ENCODE results near the gene SHB. TPM values are rescaled to one million over a fixed set of nuclear protein-coding genes. Genes with fewer than 3 reads are reported as not detected.

Gene SHB
- total and polyA plus RNA-seq, 11 donors, result 7.8 to 31.4 (median 21.4) TPM

DNA sequence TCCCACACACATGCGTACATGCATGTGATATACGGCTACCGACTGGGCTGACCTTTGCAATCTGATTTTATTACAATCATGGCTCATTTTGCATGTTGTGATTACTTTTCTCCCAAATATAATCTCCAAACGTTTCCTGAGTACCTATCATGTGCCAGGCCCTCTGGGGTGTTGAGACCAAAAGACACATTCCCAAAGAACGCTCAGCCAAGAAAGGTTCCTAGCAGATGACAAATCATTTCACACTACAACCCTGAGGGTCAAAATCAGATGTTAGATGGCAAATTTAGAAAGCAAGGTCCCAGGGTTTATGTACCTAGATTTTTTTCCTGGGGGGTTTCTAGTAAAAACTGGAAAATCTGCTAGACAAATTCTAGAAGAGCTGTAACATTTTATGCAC, 132.7 kb downstream of the SHB start:
- Histone ChIP-seq H3K27ac (peak overlapping the region in 8 of 12 donors; percentile 35 to 74 (median 58)), H3K27me3 (no peaks in the 10 kb centered on the region), H3K36me3 (peaks cover 0 to 3% (median 0%) of the 10 kb centered on the region in 9 donors), H3K9me3 (peaks cover 0 to under 1% (median 0%) of the 10 kb centered on the region in 12 donors), H3K4me1 (peaks cover 9 to 47% (median 40%) of the 10 kb centered on the region in 12 donors), H3K4me3 (no peak overlapping the region)
- intact Hi-C loops (cut with DNase I), result loop anchor here in 2 of 10 donors (5.0 kb wide), 2 partner anchors 51 to 131 kb away; partner anchors contain the start of gene SHB (in 2 of the 2)
- DNase-seq (no peak), ATAC-seq (no peak)
- TF ChIP-seq, protein P1, sequence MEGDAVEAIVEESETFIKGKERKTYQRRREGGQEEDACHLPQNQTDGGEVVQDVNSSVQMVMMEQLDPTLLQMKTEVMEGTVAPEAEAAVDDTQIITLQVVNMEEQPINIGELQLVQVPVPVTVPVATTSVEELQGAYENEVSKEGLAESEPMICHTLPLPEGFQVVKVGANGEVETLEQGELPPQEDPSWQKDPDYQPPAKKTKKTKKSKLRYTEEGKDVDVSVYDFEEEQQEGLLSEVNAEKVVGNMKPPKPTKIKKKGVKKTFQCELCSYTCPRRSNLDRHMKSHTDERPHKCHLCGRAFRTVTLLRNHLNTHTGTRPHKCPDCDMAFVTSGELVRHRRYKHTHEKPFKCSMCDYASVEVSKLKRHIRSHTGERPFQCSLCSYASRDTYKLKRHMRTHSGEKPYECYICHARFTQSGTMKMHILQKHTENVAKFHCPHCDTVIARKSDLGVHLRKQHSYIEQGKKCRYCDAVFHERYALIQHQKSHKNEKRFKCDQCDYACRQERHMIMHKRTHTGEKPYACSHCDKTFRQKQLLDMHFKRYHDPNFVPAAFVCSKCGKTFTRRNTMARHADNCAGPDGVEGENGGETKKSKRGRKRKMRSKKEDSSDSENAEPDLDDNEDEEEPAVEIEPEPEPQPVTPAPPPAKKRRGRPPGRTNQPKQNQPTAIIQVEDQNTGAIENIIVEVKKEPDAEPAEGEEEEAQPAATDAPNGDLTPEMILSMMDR (IDR thresholded peaks at IDR 0.05), result no peak
- no peak for TF ChIP-seq POLR2A (IDR thresholded peaks at IDR 0.05)
- 69 to 78% (median 74%) methylated on average over 5 of the region's 5 CpGs for WGBS, 4 donors

- Histone ChIP-seq H3K9me3 (peaks cover 0 to 9% (median 0%) of the 10 kb centered on the region in 12 donors), H3K27me3 (no peaks in the 10 kb centered on the region), H3K36me3 (no peaks in the 10 kb centered on the region), H3K4me3 (no peak overlapping the region), H3K27ac (no peak overlapping the region), H3K4me1 (peaks cover 9 to 48% (median 38%) of the 10 kb centered on the region in 12 donors)
- DNase-seq (peak in 1 of 5 donors; percentile 51), ATAC-seq (peak in 2 of 4 donors; percentile 50 to 58)
- intact Hi-C loops (cut with DNase I), result loop anchor here in 2 of 10 donors (5.0 kb wide), 2 partner anchors 52 to 132 kb away; partner anchors contain the start of gene SHB (in 2 of the 2)
- TF ChIP-seq, protein P1 (IDR thresholded peaks at IDR 0.05), result no peak
- no peak for TF ChIP-seq POLR2A (IDR thresholded peaks at IDR 0.05)
- 80 to 85% (median 83%) methylated on average over 14 of the region's 14 CpGs for WGBS, 4 donors
Observed at GRCh38 chr9:37935096-37935495, 133.9 kb downstream of the SHB start.

DNA sequence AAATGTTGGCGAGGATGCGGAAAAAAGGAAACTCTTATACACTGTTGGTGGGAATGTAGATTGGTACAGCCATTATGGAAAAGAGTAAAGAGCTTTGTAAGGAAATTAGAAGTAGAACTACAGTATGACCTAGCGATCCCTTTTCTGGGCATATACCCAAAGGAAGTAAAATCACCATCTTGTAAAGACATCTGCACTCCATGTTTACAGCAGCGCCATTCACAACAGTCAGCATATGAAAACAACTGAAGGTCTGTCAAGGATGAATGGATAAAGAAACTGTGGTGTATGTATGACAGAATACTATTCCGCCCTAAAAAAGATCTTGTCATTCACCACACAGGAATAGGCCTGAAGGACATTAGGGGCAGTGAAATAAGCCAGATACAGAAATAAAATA, 137.4 kb downstream of the SHB start:
- Histone ChIP-seq H3K4me3 (no peak overlapping the region), H3K9me3 (peaks cover 0 to 9% (median 0%) of the 10 kb centered on the region in 12 donors), H3K27ac (no peak overlapping the region), H3K4me1 (peaks cover 2 to 42% (median 25%) of the 10 kb centered on the region in 12 donors), H3K27me3 (no peaks in the 10 kb centered on the region), H3K36me3 (no peaks in the 10 kb centered on the region)
- TF ChIP-seq, protein P1 (IDR thresholded peaks at IDR 0.05), result no peak
- TF ChIP-seq POLR2A (IDR thresholded peaks at IDR 0.05), result no peak
- no peak for DNase-seq
- intact Hi-C loops (cut with DNase I), result no loop called here
- ATAC-seq, result no peak
- 78 to 87% (median 83%) methylated on average over 5 of the region's 5 CpGs for WGBS, 4 donors

GRCh38 chr9:37929441-37929895, 139.6 kb downstream of the SHB start:
- 66 to 80% (median 74%) methylated on average over 3 to 11 of the region's 11 CpGs for WGBS, 4 donors
- H3K4me3 ChIP-seq, result no peak overlapping the region
- no peak for TF ChIP-seq POLR2A (IDR thresholded peaks at IDR 0.05)
- TF ChIP-seq, protein P1 (IDR thresholded peaks at IDR 0.05), result no peak
- peak in 3 of 4 donors; percentile 11 to 47 (median 14) for ATAC-seq
- H3K4me1 ChIP-seq, result peaks cover 2 to 42% (median 20%) of the 10 kb centered on the region in 12 donors
- H3K27me3 ChIP-seq, result no peaks in the 10 kb centered on the region
- peaks cover 0 to 9% (median 0%) of the 10 kb centered on the region in 12 donors for H3K9me3 ChIP-seq
- peak in 1 of 5 donors; percentile 43 for DNase-seq
- H3K27ac ChIP-seq, result peak overlapping the region in 2 of 12 donors; percentile 2 to 13
- H3K36me3 ChIP-seq, result no peaks in the 10 kb centered on the region
- intact Hi-C loops (cut with DNase I), result loop anchor here in 4 of 10 donors (5.0 to 10.0 kb wide), 3 partner anchors 53 to 85 kb away; no protein-coding TSS in a partner anchor
